ENCODE data around the gene DHFR. TPM values are rescaled to one million over a fixed set of nuclear protein-coding genes. Genes with fewer than 3 reads are reported as not detected.

DHFR gene
- total RNA-seq, 1 experiment from 2014 or later = 72.2 TPM

DNA sequence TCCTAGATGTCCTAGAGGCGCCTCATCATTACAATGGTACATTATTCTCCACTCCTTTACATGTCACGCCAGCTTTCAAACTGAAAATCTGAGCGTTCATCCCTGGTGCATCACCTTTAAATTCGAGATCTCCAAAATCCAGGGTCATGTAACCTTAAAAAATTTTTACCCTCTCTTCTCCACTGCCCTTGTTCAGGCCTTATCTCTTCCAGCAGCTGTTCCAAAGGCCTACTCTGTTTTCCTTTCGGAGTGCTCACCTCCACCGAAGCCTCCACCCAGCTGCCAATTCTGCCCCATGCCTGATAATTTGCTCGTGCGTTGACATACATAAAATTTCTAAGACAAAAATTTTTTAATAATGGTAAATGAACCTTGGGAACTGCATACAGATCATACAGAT lies 1.3 kb downstream of the DHFR start:
- DNase-seq = no peak
- H3K4me1 Mint-ChIP-seq = peaks cover 20 to 24% of the 10 kb centered on the region in 2 experiments
- H3K23me2 ChIP-seq (ENCODE audit: insufficient read length, low read depth, low read length, poor library complexity, severe bottlenecking) = peaks cover 10% of the 10 kb centered on the region
- no peak overlapping the region for H3K14ac ChIP-seq (ENCODE audit: insufficient read depth, low read length)
- peak overlapping the region; percentile 86 for H3K9ac ChIP-seq (ENCODE audit: extremely low read depth, insufficient read length, low read length)
- H2AK5ac ChIP-seq (ENCODE audit: insufficient read length, low read length) = no peak overlapping the region
- no peak overlapping the region for H3K23ac ChIP-seq (ENCODE audit: insufficient read length, low read depth, low read length)
- H3K27ac ChIP-seq (ENCODE audit: insufficient read length, low read depth, low read length) = no peak overlapping the region
- TF ChIP-seq, protein P1, sequence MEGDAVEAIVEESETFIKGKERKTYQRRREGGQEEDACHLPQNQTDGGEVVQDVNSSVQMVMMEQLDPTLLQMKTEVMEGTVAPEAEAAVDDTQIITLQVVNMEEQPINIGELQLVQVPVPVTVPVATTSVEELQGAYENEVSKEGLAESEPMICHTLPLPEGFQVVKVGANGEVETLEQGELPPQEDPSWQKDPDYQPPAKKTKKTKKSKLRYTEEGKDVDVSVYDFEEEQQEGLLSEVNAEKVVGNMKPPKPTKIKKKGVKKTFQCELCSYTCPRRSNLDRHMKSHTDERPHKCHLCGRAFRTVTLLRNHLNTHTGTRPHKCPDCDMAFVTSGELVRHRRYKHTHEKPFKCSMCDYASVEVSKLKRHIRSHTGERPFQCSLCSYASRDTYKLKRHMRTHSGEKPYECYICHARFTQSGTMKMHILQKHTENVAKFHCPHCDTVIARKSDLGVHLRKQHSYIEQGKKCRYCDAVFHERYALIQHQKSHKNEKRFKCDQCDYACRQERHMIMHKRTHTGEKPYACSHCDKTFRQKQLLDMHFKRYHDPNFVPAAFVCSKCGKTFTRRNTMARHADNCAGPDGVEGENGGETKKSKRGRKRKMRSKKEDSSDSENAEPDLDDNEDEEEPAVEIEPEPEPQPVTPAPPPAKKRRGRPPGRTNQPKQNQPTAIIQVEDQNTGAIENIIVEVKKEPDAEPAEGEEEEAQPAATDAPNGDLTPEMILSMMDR (conservative IDR thresholded peaks at IDR 0.05) = no peak
- H3K18ac ChIP-seq (ENCODE audit: insufficient read length, low read depth, low read length) = no peak overlapping the region
- no CpG with 5 or more reads among the region's 8 CpGs for WGBS (ENCODE audit: extremely low coverage, insufficient read length, low lambda C conversion rate)
- H3K27me3 ChIP-seq (ENCODE audit: insufficient read depth, low read length) = no peaks in the 10 kb centered on the region
- H3K4me2 ChIP-seq (ENCODE audit: insufficient read depth, insufficient read length, low read length) = peak overlapping the region; percentile 80
- no peak overlapping the region for H2BK15ac ChIP-seq (ENCODE audit: low read depth, low read length)
- H3K4me1 ChIP-seq (ENCODE audit: insufficient read depth, low read length) = 0 out of 2 replicates have a peak, but pooled peaks cover 2% of the 10 kb centered on the region
- no peak overlapping the region for H2BK120ac ChIP-seq (ENCODE audit: low read depth, low read length, poor library complexity, severe bottlenecking)
- no peaks in the 10 kb centered on the region for H3K79me1 ChIP-seq (ENCODE audit: insufficient read depth, low read depth, low read length, poor library complexity, severe bottlenecking)
- H2BK5ac ChIP-seq (ENCODE audit: insufficient read length, low read length) = no peak overlapping the region
- no peak overlapping the region for H2BK20ac ChIP-seq (ENCODE audit: low read depth, low read length, poor library complexity, severe bottlenecking)
- H4K5ac ChIP-seq (ENCODE audit: insufficient read length, low read depth, low read length) = no peak overlapping the region
- H3K9me3 Mint-ChIP-seq = no peaks in the 10 kb centered on the region
- H3K56ac ChIP-seq (ENCODE audit: insufficient read length, low read depth, low read length) = no peak overlapping the region
- peak overlapping the region; percentile 82 to 87 for H3K4me3 Mint-ChIP-seq
- H3K27me3 Mint-ChIP-seq (ENCODE audit: low read depth) = no peaks in the 10 kb centered on the region; the same call in 1 of the 2 replicates
- H4K91ac ChIP-seq (ENCODE audit: insufficient read length, low read depth, low read length) = no peak overlapping the region
- H3K4ac ChIP-seq (ENCODE audit: low read depth, low read length) = no peak overlapping the region
- peaks cover 13 to 35% (median 34%) of the 10 kb centered on the region in 3 experiments for H3K36me3 Mint-ChIP-seq (ENCODE audit: insufficient read depth in 1 of 3, low read depth in 3 of 3)
- H2BK12ac ChIP-seq (ENCODE audit: insufficient read length, low read depth, low read length) = no peak overlapping the region
- H3K79me2 ChIP-seq (ENCODE audit: insufficient read depth, low read length) = peaks cover 4% of the 10 kb centered on the region; the same call in 1 of the 2 replicates
- peak overlapping the region in 1 of 3 experiments; percentile 90; a peak in 2 of 7 replicates for H3K27ac Mint-ChIP-seq
- no peak overlapping the region for H4K8ac ChIP-seq (replicated peaks; ENCODE audit: insufficient read length, low read depth, low read length)
- H2AFZ ChIP-seq (ENCODE audit: low read length) = no peak overlapping the region
- no peaks in the 10 kb centered on the region for H4K20me1 ChIP-seq (ENCODE audit: control insufficient read depth, insufficient read depth, insufficient read length)
- H3K9me3 ChIP-seq (ENCODE audit: control insufficient read depth, low read depth, low read length) = no peaks in the 10 kb centered on the region
- H3T11ph ChIP-seq (ENCODE audit: low read length) = no peak overlapping the region
